GM06990 (cell line): Measurements from ENCODE around the gene BIRC3.

Source experiments
- DNase-seq: peaks from one replicate; pipeline ENCODE4 v3.0.0-alpha.2; 2011; ENCODE audit not compliant: insufficient read length; ENCODE audit errors: extremely low read depth
- H3K27me3 ChIP-seq: replicated peaks from 2 replicates; pipeline ENCODE4 v1.6.0; 2011; ENCODE audit warnings: low read length; ENCODE audit not compliant: control insufficient read depth, insufficient read depth
- H3K36me3 ChIP-seq: 2 replicates; pipeline ENCODE4 v1.5.1; 2011; ENCODE audit warnings: low read length; ENCODE audit not compliant: control insufficient read depth, insufficient read depth
- H3K4me3 ChIP-seq: replicated peaks from 2 replicates; pipeline ENCODE4 v1.5.1; 2011; ENCODE audit warnings: low read depth, mild to moderate bottlenecking, control low read depth, low read length
- CTCF ChIP-seq: IDR thresholded peaks from 2 replicates; pipeline ENCODE4 v1.5.1; 2011; ENCODE audit warnings: low read length, control low read depth, mild to moderate bottlenecking, inconsistent platforms; ENCODE audit not compliant: insufficient read depth, poor library complexity, severe bottlenecking

Gene BIRC3

GRCh38 chr11:102302241-102302640 lies 15.0 kb upstream of the BIRC3 start:
- Histone ChIP-seq H3K36me3 (no peaks in the 10 kb centered on the region), H3K27me3 (no peaks in the 10 kb centered on the region), H3K4me3 (no peak overlapping the region)
- DNase-seq: no peak
- TF ChIP-seq CTCF: no peak

- H3K27me3 ChIP-seq: no peaks in the 10 kb centered on the region
- H3K36me3 ChIP-seq: no peaks in the 10 kb centered on the region
- no peak for DNase-seq
- H3K4me3 ChIP-seq: no peak overlapping the region
- no peak for TF ChIP-seq CTCF
Observed at GRCh38 chr11:102304686-102305085, 12.6 kb upstream of the BIRC3 start.

GRCh38 chr11:102305352-102306047 lies 11.8 kb upstream of the BIRC3 start:
- Histone ChIP-seq H3K36me3 (no peaks in the 10 kb centered on the region), H3K27me3 (no peaks in the 10 kb centered on the region), H3K4me3 (no peak overlapping the region)
- DNase-seq: no peak
- no peak for TF ChIP-seq CTCF

GRCh38 chr11:102306048-102306597 lies 11.2 kb upstream of the BIRC3 start:
- peak; percentile 9 for TF ChIP-seq CTCF
- Histone ChIP-seq H3K4me3 (no peak overlapping the region), H3K36me3 (no peaks in the 10 kb centered on the region), H3K27me3 (no peaks in the 10 kb centered on the region)
- no peak for DNase-seq

- Histone ChIP-seq H3K36me3 (no peaks in the 10 kb centered on the region), H3K4me3 (no peak overlapping the region), H3K27me3 (no peaks in the 10 kb centered on the region)
- DNase-seq: no peak
- TF ChIP-seq CTCF: no peak
Observed at GRCh38 chr11:102306817-102307726, 10.2 kb upstream of the BIRC3 start.
